Right kidney (tissue), 9 donors: Measurements from ENCODE around the gene PRSS3.
"Not testable (repeated sequence)": the region's sequence is repeated elsewhere in the genome, so short reads cannot be mapped to it uniquely, and the experiment has no call there.

Experiments used
- DNase-seq: peaks from one replicate; pipeline ENCODE4 v3.0.0-alpha.2; 2016
- long read RNA-seq, 8 donors: transcript quantifications; one replicate each; lab custom pipeline, GENCODE V29; 2026

The PRSS3 gene
- long read RNA-seq, donor 1, result 0 reads
- long read RNA-seq, donor 2, partial matches to known transcripts, result 0 of 1 reads
- long read RNA-seq, donor 2, other reads (novel, unspliced or antisense), result 0 of 1 reads
- long read RNA-seq, donor 3, partial matches to known transcripts, result 0 of 1 reads
- long read RNA-seq, donor 3, other reads (novel, unspliced or antisense), result 0 of 1 reads
- long read RNA-seq, donor 4, result 0 reads
- long read RNA-seq, donor 5, result 0 reads
- long read RNA-seq, donor 6, result 0 reads
- long read RNA-seq, donor 7, result 0 reads
- long read RNA-seq, donor 8, partial matches to known transcripts, result 0 of 1 reads
- long read RNA-seq, donor 8, other reads (novel, unspliced or antisense), result 0 of 1 reads

GRCh38 chr9:33795281-33795680 lies at the start of gene PRSS3:
Gene PRSS3, plus strand, starts transcription at chr9:33795561. Its CDS starts 13 bp downstream, at chr9:33795574.
- DNase-seq, result no peak

DNA sequence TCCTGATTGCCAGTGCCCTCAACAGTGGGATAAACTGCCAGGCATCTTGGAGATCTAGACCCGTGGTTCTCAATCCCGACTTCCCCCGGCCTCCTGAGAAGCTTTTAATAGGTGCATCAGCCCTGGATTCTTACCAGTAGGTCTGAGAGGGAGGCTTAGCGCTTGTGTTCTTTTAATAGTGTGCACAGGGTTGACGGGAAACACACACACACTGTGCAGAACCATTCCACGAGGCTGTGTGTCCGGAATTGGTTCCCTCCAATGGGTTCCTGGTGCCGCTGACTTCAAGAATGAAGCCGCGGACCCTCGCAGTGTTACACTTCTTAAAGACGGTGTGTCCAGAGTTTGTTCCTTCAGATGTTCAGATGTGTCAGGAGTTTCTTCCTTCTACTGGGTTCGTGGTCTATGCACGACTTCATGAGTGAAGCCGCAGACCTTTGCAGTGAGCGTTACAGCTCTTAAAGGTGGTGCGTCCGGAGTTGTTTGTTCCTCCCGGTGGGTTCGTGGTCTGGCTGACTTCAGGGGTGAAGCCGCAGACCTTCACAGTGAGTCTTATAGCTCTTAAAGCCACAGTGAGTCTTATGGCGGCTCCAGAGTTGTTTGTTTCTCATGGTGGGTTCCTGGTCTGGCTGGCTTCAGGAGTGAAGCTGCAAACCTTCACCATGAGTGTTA lies 46.6 kb upstream of the PRSS3 start:
- DNase-seq, result no peak

- not testable (repeated sequence) for DNase-seq
Measured at GRCh38 chr9:33749305-33749654, 46.1 kb upstream of the PRSS3 start.

- peak; percentile 44 for DNase-seq
Measured at GRCh38 chr9:33750307-33750838, 45.0 kb upstream of the PRSS3 start.

- peak; percentile 56 for DNase-seq
Measured at GRCh38 chr9:33750839-33751339, 44.5 kb upstream of the PRSS3 start.

GRCh38 chr9:33751536-33752129 lies 43.7 kb upstream of the PRSS3 start:
- no peak for DNase-seq

DNA sequence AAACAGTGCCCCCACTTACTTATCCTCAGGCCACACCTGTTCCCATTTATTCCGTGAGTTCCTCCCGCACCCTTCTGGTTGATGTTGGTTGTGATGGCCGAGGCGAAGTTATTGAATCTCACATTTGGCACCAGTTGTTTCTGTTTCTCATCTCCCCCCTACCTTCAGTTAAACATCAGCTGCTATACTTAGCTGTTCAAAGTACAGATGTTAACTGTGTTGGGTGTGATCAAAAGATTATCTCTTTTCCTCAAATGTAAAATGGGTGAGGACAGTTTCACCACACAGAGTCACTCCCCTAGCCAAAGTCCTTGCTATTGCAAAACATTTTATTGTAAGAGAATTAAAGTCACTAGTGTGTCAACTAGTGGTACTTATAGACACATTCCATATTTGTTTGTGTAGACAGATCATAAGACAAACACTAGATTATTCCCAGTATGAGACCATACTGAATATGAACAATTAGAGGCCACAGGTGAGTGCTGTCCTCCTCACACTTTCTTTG lies 43.2 kb upstream of the PRSS3 start:
- DNase-seq, result no peak

GRCh38 chr9:33752789-33753188 lies 42.6 kb upstream of the PRSS3 start:
- DNase-seq, result not testable (repeated sequence)

- DNase-seq, result not testable (repeated sequence)
Measured at GRCh38 chr9:33759648-33760047, 35.7 kb upstream of the PRSS3 start.

DNA sequence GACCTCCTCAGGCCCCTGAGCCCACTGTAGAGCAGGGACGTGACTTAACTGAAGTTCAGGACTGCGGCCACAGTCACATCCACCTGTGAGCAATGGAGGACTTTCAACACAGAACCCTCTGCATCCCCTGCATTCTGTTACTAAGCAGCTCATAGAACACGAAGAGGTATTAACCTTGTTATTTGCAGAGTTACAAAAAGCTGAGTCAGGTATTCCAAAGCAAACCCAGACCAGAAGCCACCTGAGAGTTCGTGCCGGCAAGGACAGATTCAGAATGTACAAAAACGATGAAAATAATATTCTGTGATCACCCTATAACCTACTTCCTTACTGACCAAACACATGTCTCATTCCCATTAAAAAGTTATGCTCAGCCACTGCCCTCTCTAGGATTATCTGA lies 33.0 kb upstream of the PRSS3 start:
- DNase-seq, result no peak

- not testable (repeated sequence) for DNase-seq
Measured at GRCh38 chr9:33763709-33764108, 31.7 kb upstream of the PRSS3 start.

- DNase-seq, result no peak
Measured at GRCh38 chr9:33765411-33765810, 29.9 kb upstream of the PRSS3 start.

DNA sequence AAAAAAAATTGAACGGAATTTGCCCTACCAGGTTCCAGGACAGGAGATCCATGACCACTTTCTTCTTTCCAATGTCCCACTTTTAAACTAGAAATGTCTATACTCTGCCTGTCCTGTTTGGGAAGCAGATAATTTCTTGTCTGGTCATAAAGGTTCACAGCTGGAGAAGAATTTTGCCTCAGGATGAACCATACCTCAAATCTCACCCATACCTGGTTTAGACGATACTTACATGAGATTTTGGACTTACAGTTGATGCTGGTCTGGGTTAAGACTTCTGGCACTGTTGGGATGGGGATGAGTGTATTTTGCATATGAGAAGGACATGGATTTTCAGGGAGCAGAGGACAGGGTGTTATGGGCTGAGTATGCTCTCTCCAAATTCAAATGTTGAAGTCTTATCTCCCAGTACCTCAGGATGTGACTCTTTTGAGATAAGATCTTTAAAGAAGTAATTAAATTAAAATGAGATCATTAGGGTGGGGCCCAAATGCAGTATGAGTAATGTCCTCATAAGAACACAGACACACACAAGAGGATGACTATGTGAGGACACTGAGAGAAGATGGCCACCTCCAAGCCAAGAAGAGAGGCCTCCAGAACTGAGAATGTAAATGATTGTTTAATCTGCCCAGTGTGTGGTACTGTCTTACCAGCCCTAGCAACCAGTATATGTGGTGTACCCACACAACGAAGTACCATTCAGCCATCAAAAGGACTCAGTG lies 25.0 kb upstream of the PRSS3 start:
- not testable (repeated sequence) for DNase-seq

GRCh38 chr9:33773135-33773534 lies 22.2 kb upstream of the PRSS3 start:
- not testable (repeated sequence) for DNase-seq

DNA sequence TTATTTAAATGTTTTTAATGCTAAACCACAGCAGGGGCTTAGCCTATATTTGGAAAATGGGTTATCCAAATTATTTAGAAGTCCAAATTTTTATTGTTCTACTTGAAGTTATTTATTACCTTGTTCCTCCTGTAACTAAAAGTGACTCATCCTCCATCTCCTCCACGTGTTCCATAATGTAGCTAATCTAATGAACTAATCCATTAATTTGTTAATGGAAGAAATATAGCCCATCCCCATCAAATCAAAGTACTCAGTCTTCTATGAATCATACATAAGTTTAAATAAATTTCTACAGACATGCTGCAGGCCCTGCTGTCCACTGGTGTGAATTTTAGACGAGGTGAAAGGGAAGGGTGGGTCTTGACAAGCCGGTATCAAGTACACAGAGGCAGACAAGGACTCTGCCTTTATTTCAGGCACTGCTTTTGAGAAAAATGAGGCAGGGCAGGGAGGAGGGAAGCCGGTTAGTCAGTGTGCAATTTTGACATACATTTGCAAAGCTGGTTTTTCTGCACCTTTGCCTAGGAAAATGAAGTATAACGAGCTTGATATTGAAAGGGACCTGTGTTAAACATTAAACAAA lies 21.2 kb upstream of the PRSS3 start:
- not testable (repeated sequence) for DNase-seq

- DNase-seq, result no peak
Measured at GRCh38 chr9:33776578-33776977, 18.8 kb upstream of the PRSS3 start.

DNA sequence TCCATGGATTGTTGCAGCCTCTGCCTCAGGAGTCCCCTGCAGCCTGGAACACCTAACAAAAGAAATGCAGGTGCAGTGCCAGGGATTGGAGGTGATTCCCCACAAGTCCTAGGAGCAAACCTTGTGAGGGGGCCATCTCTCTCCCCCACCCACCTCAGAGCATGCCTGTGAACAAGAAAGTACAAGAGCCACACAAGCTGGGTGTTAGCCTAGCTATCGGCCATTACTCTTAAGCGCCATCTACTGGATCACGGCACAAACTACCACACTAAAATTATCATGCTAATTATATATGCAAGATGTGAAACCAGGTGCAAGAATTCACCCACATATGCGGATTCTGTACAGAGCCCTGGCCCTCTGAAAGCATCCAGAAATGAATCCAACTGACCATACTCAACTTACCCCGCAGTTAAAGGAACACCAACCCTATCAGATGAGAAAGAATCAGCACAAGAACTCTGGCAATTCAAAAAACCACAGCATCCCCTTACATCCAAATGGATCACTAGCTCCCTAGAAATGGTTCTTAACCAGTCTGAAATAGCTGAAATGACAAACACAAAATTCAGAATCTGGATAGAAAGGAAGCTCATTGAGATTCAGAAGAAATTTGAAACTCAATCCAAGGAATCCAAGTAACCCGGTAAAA lies 16.5 kb upstream of the PRSS3 start:
- DNase-seq, result peak; percentile 36

DNA sequence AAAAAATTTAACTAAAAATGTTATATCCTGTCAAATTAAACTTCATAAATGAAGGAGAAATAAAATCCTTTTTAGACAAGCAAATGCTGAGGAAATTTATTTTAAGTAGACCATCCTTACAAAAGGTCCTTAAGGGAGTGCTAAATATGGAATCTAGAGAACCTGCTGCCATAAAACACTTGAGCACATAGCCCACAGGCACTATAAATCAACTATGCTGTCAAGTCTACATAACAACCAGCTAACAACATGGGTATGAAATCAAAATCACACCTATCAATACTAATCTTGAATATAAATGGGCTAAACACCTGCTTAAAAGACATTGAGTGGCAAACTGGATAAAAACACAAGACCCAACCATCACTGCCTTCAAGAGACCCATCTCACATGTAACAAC lies 15.1 kb upstream of the PRSS3 start:
- no peak for DNase-seq

- no peak for DNase-seq
Measured at GRCh38 chr9:33781736-33782135, 13.6 kb upstream of the PRSS3 start.

DNA sequence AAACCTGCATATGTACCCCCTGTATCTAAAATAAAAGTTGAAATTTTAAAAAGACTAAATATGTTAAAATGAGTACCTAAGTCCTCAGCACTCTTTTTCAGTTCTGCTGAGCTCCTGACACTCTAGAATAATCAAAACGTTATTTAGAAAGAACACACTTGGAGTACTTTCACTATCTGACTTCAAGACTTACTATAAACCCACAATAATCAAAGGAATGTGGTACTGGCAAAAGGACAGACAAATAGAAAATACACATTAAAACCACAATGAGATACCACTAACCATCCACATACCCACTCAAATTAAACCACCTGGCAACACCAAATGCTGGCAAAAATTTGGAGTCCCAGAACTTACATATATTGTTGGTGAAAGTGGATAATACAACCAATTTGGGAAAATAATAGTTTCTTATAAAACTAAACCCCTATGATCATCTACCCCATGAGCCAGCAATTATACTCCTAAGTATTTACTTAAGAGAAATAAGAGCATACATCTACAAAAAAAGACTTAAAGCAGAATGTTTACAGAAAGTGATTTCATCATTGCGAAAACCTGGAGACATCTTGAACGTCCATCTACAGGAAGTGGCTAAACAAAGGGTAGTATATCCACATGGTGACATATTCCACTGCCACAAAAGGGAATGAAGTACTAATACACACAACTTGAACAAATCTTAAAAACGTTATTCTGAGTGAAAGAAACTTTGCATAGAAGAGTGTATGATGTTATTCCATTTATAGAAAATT lies 12.8 kb upstream of the PRSS3 start:
- DNase-seq, result no peak
